ENCODE data around the gene ITGA1.

The ITGA1 gene

DNA sequence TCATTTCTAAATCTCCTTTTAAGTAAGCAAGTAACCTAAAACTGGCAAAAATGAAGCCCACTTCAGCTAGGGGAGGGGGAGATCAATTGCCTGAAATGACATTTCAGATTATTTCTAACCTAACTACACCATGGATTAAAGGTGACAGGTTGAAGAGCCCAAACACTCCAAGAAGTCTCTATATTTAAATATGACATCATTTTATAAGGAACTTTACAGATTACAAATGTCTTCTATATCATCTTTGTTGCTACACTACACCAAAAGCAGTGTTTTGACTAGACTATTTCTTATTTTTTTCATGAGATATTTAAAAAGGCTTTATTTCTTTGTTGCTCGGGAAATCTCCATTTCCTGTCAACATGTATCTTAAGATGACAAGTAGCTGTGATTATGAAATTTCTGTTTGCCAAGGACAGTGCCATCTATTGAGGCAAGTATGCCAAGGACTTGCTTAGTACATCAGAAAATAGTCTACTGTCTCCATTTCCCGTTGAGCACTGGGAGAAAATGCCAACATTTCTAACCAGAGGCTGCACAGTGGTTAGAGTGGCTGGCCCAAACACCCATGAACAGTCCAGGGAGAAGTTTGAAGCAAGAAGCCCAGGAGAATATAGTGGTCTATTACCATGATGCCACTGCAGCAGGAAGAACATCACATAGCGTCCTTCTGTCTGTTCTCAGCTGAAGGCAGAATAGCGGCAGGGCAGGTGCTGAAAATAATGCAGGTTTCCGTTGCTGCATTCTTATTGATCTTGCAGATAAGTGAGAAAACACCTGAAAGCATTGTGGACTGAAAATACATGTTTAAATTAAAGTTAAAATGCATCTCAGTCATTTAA, 108.1 kb downstream of the ITGA1 start:
- TF ChIP-seq Cebpa-rat (IDR thresholded peaks at IDR 0.05), result no peak
- Histone ChIP-seq H3K4me2 (peak overlapping the region in 2 of 11 experiments; percentile 18 to 19; a peak in 2 of 22 replicates), H3K27me3 (no peaks in the 10 kb centered on the region), H3K36me3 (no peaks in the 10 kb centered on the region), H4K20me1 (no peaks in the 10 kb centered on the region), H3K4me3 (no peak overlapping the region), H3K9ac (no peak overlapping the region), H3K27ac (no peak overlapping the region), H3K9me3 (replicated peaks in 1 of 11) (no peaks in the 10 kb centered on the region), H3K4me1 (peaks cover 0 to 8% (median 4%) of the 10 kb centered on the region in 10 experiments; a peak in 6 of 20 replicates)

DNA sequence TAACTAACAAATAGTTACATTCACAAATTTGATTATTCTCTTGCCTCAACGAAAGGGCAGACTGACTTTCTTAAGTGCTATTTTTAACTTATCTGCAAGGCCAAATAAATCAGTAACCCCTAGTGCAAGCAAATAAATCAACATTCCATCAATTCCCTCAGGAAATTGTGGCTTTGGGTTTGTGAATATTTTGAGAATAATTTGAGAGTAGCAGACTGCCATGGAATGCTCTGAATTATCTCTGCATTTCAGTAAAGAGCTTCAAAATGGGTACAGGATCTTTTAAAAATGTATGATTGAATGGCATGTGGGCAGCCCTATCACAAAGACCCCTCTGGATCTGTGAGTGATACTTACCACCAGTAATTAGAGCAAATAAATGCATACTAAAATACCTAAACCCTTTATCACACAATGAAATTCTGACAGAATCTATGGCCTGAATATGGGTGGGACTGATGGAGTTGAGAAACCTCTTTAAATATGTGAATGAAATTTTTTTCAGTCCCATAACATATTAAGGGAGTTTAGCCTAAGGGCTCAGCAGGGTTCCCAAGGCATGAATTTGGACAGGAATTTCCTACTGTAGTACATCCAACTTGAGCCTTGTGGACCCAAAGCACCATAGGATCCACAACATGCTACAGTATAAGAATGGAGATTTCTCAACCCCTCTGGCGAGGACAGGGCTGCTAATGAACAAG, 109.0 kb downstream of the ITGA1 start:
- H3K4me2 ChIP-seq, result peak overlapping the region in 1 of 11 experiments; percentile 18; a peak in 1 of 22 replicates
- H3K27ac ChIP-seq, result no peak overlapping the region
- peaks cover 0 to 8% (median 4%) of the 10 kb centered on the region in 10 experiments; a peak in 6 of 20 replicates for H3K4me1 ChIP-seq
- H3K4me3 ChIP-seq, result no peak overlapping the region
- H3K27me3 ChIP-seq, result no peaks in the 10 kb centered on the region
- TF ChIP-seq Cebpa-rat (IDR thresholded peaks at IDR 0.05), result no peak
- 0 out of 22 replicates have a peak, but pooled peaks cover 0 to 3% (median 0%) of the 10 kb centered on the region in 11 experiments for H3K9me3 ChIP-seq (replicated peaks in 1 of 11)
- H3K36me3 ChIP-seq, result no peaks in the 10 kb centered on the region
- no peaks in the 10 kb centered on the region for H4K20me1 ChIP-seq
- H3K9ac ChIP-seq, result no peak overlapping the region

DNA sequence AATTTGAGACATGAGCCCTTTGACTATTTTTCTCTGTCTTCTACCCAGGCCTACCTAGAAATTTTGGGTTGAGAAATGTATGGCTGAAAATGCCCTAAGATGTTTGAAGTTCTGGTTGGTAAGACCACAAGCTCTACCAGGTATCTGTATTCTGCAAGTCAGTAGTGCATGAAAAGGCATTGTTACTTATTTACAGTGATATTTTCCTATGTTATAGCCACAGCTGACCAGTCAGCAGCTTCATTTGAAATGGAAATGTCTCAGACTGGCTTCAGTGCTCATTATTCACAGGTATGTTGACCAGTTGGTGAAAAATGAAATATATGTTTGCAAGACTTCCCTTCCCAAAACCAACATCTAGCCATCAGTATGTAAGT, 109.5 kb downstream of the ITGA1 start:
- H3K36me3 ChIP-seq, result no peaks in the 10 kb centered on the region
- H3K27me3 ChIP-seq, result no peaks in the 10 kb centered on the region
- no peak overlapping the region for H3K4me2 ChIP-seq
- no peaks in the 10 kb centered on the region for H4K20me1 ChIP-seq
- no peak for TF ChIP-seq Cebpa-rat (IDR thresholded peaks at IDR 0.05)
- peaks cover 0 to 9% (median 0%) of the 10 kb centered on the region in 11 experiments; a peak in 3 of 22 replicates for H3K9me3 ChIP-seq (replicated peaks in 1 of 11)
- H3K27ac ChIP-seq, result no peak overlapping the region
- H3K4me1 ChIP-seq, result peaks cover 0 to 8% (median 4%) of the 10 kb centered on the region in 10 experiments; a peak in 6 of 20 replicates
- no peak overlapping the region for H3K4me3 ChIP-seq
- H3K9ac ChIP-seq, result no peak overlapping the region

DNA sequence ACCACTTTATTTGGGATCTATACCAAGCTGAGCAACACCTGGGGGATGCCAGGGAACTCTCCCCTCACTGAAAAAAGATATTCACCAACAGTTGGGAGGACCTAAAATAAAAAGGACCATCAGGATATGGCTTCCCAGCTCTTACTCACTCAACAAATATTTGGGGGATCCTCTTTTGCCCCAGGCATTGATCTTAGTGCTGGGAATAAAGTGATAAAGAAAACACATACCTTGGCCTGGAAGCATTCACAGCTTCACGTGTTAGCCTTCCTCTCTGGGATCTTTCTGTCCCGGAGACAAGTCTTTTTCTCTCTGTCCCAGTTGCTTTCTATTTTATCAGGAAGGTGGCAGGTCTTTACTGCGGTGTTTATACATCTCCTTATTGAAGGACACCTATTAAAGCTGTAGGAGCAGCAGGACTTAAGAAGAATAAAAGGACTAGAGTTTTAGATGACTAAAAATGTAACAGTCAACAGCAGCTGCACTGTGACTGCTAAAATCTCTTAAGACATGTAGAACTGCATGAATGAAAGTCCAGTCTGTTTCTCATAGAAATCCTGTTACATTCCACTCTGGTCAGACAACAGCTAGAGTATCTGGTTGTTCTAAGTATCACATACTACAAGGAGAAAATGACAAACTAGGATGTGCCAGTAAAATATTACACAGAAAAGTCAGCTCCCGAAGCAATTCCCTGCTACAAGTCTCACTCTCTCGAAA, 111.4 kb downstream of the ITGA1 start:
- Histone ChIP-seq H4K20me1 (no peaks in the 10 kb centered on the region), H3K4me3 (no peak overlapping the region), H3K9me3 (replicated peaks in 1 of 11) (peaks cover 0 to 13% (median 0%) of the 10 kb centered on the region in 11 experiments; a peak in 4 of 22 replicates), H3K36me3 (no peaks in the 10 kb centered on the region), H3K9ac (no peak overlapping the region), H3K27ac (no peak overlapping the region), H3K27me3 (no peaks in the 10 kb centered on the region), H3K4me2 (no peak overlapping the region), H3K4me1 (peaks cover 0 to 8% (median 4%) of the 10 kb centered on the region in 10 experiments; a peak in 6 of 20 replicates)
- no peak for TF ChIP-seq Cebpa-rat (IDR thresholded peaks at IDR 0.05)

DNA sequence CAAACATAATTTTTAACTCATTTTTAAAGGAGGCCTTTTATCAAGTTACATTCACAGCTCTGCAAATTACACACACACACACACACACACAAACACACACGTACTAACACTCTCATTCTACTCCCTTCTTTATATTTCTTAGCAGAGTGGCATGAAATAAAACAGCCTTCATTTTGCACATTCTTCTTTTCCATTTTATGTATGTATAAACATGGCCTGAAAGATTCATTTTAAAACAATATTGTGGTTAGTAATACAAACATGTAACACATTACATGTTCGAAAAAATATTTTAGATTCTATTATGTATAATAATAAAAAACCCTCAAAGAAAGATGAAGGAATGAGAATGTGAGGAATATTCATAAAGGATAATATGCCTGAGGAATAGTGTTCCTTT, 115.4 kb downstream of the ITGA1 start:
- TF ChIP-seq Cebpa-rat (IDR thresholded peaks at IDR 0.05), result no peak
- H3K4me2 ChIP-seq, result no peak overlapping the region
- no peaks in the 10 kb centered on the region for H3K36me3 ChIP-seq

DNA sequence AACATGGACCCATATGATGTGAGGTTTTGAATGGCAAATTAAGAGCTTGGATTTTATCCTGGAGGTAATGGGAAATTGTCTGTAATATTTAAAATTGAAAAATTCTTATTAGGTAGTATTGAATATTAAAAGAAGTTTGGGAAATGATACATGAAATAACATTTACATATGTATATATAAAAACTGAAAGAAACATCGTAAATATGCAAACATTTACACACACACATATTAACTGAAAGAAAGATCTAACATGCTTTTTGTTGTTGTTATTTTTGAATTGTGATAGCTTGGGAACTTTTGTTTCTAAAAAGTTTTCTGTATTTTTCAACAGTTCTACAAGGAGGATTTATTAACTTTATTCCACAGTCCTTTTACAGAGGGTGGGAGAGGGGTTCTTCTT, 118.6 kb downstream of the ITGA1 start:
- no peaks in the 10 kb centered on the region for H3K27me3 ChIP-seq
- peaks cover 0 to 13% (median 0%) of the 10 kb centered on the region in 11 experiments; a peak in 4 of 22 replicates for H3K9me3 ChIP-seq (replicated peaks in 1 of 11)
- no peak overlapping the region for H3K4me2 ChIP-seq
- TF ChIP-seq Cebpa-rat (IDR thresholded peaks at IDR 0.05), result no peak
- no peak overlapping the region for H3K27ac ChIP-seq
- no peaks in the 10 kb centered on the region for H3K36me3 ChIP-seq
- no peak overlapping the region for H3K9ac ChIP-seq
- H3K4me1 ChIP-seq, result no peaks in the 10 kb centered on the region
- no peak overlapping the region for H3K4me3 ChIP-seq
- no peaks in the 10 kb centered on the region for H4K20me1 ChIP-seq

More for the DNA sequence above, 115.4 kb downstream of the ITGA1 start:
- H3K4me1 ChIP-seq, result no peaks in the 10 kb centered on the region
- no peaks in the 10 kb centered on the region for H3K27me3 ChIP-seq
- H3K4me3 ChIP-seq, result no peak overlapping the region
- peaks cover 0 to 13% (median 0%) of the 10 kb centered on the region in 11 experiments; a peak in 4 of 22 replicates for H3K9me3 ChIP-seq (replicated peaks in 1 of 11)
- H4K20me1 ChIP-seq, result no peaks in the 10 kb centered on the region
- H3K27ac ChIP-seq, result no peak overlapping the region
- H3K9ac ChIP-seq, result no peak overlapping the region

DNA sequence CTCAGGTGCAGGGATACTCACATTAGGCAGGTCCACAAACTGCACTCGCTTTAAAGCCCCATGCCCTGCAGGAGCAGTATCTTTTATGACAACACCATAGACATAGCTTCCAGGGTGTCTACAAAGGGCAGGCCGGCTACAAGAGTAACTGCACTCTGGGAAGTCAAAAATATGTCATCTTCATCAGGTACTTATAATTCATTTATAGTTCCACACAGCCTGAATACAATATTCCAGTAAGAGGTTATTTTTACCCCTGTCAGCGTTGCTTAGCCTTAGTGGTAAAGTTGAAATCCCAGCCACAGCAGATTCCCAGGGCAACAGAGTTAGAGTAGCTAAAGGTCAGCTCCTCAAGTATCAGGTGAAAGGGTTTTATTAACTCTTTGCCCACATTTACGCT, 119.1 kb downstream of the ITGA1 start:
- Histone ChIP-seq H3K4me2 (no peak overlapping the region), H3K36me3 (no peaks in the 10 kb centered on the region), H3K27ac (no peak overlapping the region), H3K9ac (no peak overlapping the region), H3K9me3 (replicated peaks in 1 of 11) (peaks cover 0 to 8% (median 0%) of the 10 kb centered on the region in 11 experiments; a peak in 4 of 22 replicates), H4K20me1 (no peaks in the 10 kb centered on the region), H3K4me3 (no peak overlapping the region), H3K27me3 (no peaks in the 10 kb centered on the region), H3K4me1 (no peaks in the 10 kb centered on the region)
- no peak for TF ChIP-seq Cebpa-rat (IDR thresholded peaks at IDR 0.05)

DNA sequence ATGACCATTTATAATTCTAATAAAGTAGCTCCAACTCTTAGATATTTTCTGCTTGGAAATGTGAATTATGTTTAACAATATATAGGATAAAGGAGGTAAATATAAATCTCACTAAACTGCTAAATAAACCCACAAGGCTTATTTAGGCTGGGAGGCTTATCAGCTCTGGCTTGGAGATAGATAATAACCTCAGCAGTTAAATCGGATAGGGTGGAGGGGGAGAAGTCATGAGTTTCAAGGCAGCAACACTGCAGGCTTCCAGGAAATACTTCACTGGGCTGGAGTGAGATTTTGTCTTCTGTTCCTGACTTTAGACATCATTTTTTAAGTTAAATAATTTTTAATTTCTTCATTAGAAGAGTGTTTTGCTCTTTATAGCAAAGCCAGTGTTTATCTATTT, 121.5 kb downstream of the ITGA1 start:
- no peak for TF ChIP-seq Cebpa-rat (IDR thresholded peaks at IDR 0.05)
- no peak overlapping the region for H3K4me2 ChIP-seq
- H4K20me1 ChIP-seq, result no peaks in the 10 kb centered on the region
- no peaks in the 10 kb centered on the region for H3K4me1 ChIP-seq
- no peak overlapping the region for H3K27ac ChIP-seq
- no peak overlapping the region for H3K4me3 ChIP-seq
- H3K9me3 ChIP-seq (replicated peaks in 1 of 11), result no peaks in the 10 kb centered on the region; a peak in 1 of 22 replicates
- no peak overlapping the region for H3K9ac ChIP-seq
- H3K27me3 ChIP-seq, result no peaks in the 10 kb centered on the region
- H3K36me3 ChIP-seq, result no peaks in the 10 kb centered on the region

DNA sequence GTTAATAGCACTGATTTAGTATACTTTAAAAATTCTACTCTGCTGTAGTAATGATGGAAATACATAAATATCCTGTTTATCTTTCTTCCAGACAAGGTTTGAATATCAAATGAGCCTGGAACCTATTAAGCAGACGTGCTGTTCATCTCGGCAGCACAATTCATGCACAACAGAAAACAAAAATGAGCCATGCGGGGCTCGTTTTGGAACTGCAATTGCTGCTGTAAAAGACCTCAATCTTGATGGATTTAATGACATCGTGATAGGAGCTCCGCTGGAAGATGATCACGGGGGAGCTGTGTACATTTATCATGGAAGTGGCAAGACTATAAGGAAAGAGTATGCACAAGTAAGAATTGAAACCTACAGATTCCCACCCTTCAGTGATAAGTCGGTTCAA, 122.4 kb downstream of the ITGA1 start:
- Histone ChIP-seq H3K9me3 (replicated peaks in 1 of 11) (no peaks in the 10 kb centered on the region), H4K20me1 (no peaks in the 10 kb centered on the region), H3K4me2 (no peak overlapping the region), H3K27ac (no peak overlapping the region), H3K36me3 (no peaks in the 10 kb centered on the region), H3K27me3 (no peaks in the 10 kb centered on the region), H3K4me1 (no peaks in the 10 kb centered on the region), H3K4me3 (no peak overlapping the region), H3K9ac (no peak overlapping the region)
- TF ChIP-seq Cebpa-rat (IDR thresholded peaks at IDR 0.05), result no peak
